Measurements from ENCODE around the gene PIK3R5. TPM values are rescaled to one million over a fixed set of nuclear protein-coding genes. Genes with fewer than 3 reads are reported as not detected.

PIK3R5 gene
- polyA plus RNA-seq, 3 donors: 32.1 to 127 (median 47.5) TPM

- Histone ChIP-seq H3K79me2 (ENCODE audit: insufficient read depth, low read length) (peaks cover 79% of the 10 kb centered on the region), H3K9me3 (replicated peaks in 1 of 2; ENCODE audit: control insufficient read depth in 1 of 2, insufficient read depth in 1 of 2, low read length in 2 of 2) (no peaks in the 10 kb centered on the region), H3K36me3 (replicated peaks in 1 of 2; ENCODE audit: control insufficient read depth in 1 of 2, insufficient read depth in 2 of 2, low read length in 2 of 2) (peaks cover 0 to 12% of the 10 kb centered on the region in 2 donors), H2AFZ (ENCODE audit: insufficient read depth, low read depth, low read length, poor library complexity, severe bottlenecking) (no peak overlapping the region), H3K4me1 (ENCODE audit: control insufficient read depth in 1 of 2, insufficient read depth in 2 of 2, low read length in 2 of 2) (peaks cover 42 to 74% of the 10 kb centered on the region in 2 donors), H3K27me3 (ENCODE audit: control insufficient read depth in 2 of 2, insufficient read depth in 2 of 2, low read length in 2 of 2) (no peaks in the 10 kb centered on the region), H3K4me2 (replicated peaks; ENCODE audit: extremely low read depth, low read length, poor library complexity, severe bottlenecking) (no peak overlapping the region), H3K4me3 (replicated peaks in 1 of 3; ENCODE audit: low read depth in 2 of 3, low read length in 3 of 3) (no peak overlapping the region), H4K20me1 (ENCODE audit: insufficient read depth, low read length) (no peaks in the 10 kb centered on the region), H3K27ac (ENCODE audit: low read depth in 1 of 2, low read length in 2 of 2) (peak overlapping the region; percentile 11 to 65), H3K9ac (ENCODE audit: insufficient read depth, low read length, poor library complexity, severe bottlenecking) (no peak overlapping the region)
- Mint-ChIP-seq H3K9me3 (peaks cover 0 to 12% (median 5%) of the 10 kb centered on the region in 7 donors), H3K4me1 (peaks cover 63% of the 10 kb centered on the region), H3K27me3 (ENCODE audit: low read depth in 3 of 3) (no peaks in the 10 kb centered on the region), H3K27ac (peak overlapping the region; percentile 55 to 97 (median 87)), H3K36me3 (peaks cover 42 to 50% of the 10 kb centered on the region in 2 donors), H3K4me3 (no peak overlapping the region)
- no peak for TF ChIP-seq CTCF (IDR thresholded peaks at IDR 0.05)
- no CpG with 5 or more reads among the region's 3 CpGs for WGBS (ENCODE audit: insufficient coverage)
- intact Hi-C loops (cut with micrococcal nuclease): no loop called here
- peak in 2 of 3 donors; percentile 40 to 50 for DNase-seq
Observed at GRCh38 chr17:8918807-8919465, 46.6 kb downstream of the PIK3R5 start.

GRCh38 chr17:8916466-8916865 is 49.0 kb downstream of the PIK3R5 start:
- Mint-ChIP-seq H3K4me1 (peaks cover 45% of the 10 kb centered on the region), H3K4me3 (peak overlapping the region; percentile 53 to 70), H3K36me3 (peaks cover 64 to 75% of the 10 kb centered on the region in 2 donors), H3K27ac (peak overlapping the region; percentile 97 to 100 (median 98)), H3K9me3 (peaks cover 2 to 11% (median 5%) of the 10 kb centered on the region in 7 donors), H3K27me3 (ENCODE audit: low read depth in 3 of 3) (no peaks in the 10 kb centered on the region)
- H3K79me2 ChIP-seq (ENCODE audit: insufficient read depth, low read length): peaks cover 92% of the 10 kb centered on the region
- H3K4me2 ChIP-seq (replicated peaks; ENCODE audit: extremely low read depth, low read length, poor library complexity, severe bottlenecking): peak overlapping the region; percentile 26
- H3K4me3 ChIP-seq (replicated peaks in 1 of 3; ENCODE audit: low read depth in 2 of 3, low read length in 3 of 3): peak overlapping the region in 1 of 3 experiments; percentile 26
- intact Hi-C loops (cut with micrococcal nuclease): loop anchor here in 1 of 2 donors (2.0 kb wide), 1 partner anchor 18 kb away; no protein-coding TSS in a partner anchor
- H3K9ac ChIP-seq (ENCODE audit: insufficient read depth, low read length, poor library complexity, severe bottlenecking): peak overlapping the region; percentile 82
- H2AFZ ChIP-seq (ENCODE audit: insufficient read depth, low read depth, low read length, poor library complexity, severe bottlenecking): no peak overlapping the region
- H3K27ac ChIP-seq (ENCODE audit: low read depth in 1 of 2, low read length in 2 of 2): peak overlapping the region; percentile 86 to 98
- no peak for TF ChIP-seq CTCF (IDR thresholded peaks at IDR 0.05)
- H3K4me1 ChIP-seq (ENCODE audit: control insufficient read depth in 1 of 2, insufficient read depth in 2 of 2, low read length in 2 of 2): peaks cover 23 to 52% of the 10 kb centered on the region in 2 donors
- peaks cover 16% of the 10 kb centered on the region for H4K20me1 ChIP-seq (ENCODE audit: insufficient read depth, low read length)
- H3K9me3 ChIP-seq (replicated peaks in 1 of 2; ENCODE audit: control insufficient read depth in 1 of 2, insufficient read depth in 1 of 2, low read length in 2 of 2): no peaks in the 10 kb centered on the region
- 40% methylated on average over 1 of the region's 7 CpGs for WGBS (ENCODE audit: insufficient coverage)
- no peaks in the 10 kb centered on the region for H3K27me3 ChIP-seq (ENCODE audit: control insufficient read depth in 2 of 2, insufficient read depth in 2 of 2, low read length in 2 of 2)
- H3K36me3 ChIP-seq (replicated peaks in 1 of 2; ENCODE audit: control insufficient read depth in 1 of 2, insufficient read depth in 2 of 2, low read length in 2 of 2): peaks cover 16 to 37% of the 10 kb centered on the region in 2 donors
- DNase-seq: peak; percentile 86 to 94 (median 86)
